Skeletal muscle cell (primary cell): Measurements from ENCODE around the gene REXO1.

Experiments
- DNase-seq: peaks from one replicate; pipeline ENCODE4 v3.0.0-alpha.2; 2010; ENCODE audit warnings: low read depth
- H3K4me3 ChIP-seq: 2 replicates; pipeline ENCODE4 v1.5.1; 2011; ENCODE audit warnings: low read depth, mild to moderate bottlenecking, control low read depth, low read length, moderate library complexity

REXO1 gene

DNA sequence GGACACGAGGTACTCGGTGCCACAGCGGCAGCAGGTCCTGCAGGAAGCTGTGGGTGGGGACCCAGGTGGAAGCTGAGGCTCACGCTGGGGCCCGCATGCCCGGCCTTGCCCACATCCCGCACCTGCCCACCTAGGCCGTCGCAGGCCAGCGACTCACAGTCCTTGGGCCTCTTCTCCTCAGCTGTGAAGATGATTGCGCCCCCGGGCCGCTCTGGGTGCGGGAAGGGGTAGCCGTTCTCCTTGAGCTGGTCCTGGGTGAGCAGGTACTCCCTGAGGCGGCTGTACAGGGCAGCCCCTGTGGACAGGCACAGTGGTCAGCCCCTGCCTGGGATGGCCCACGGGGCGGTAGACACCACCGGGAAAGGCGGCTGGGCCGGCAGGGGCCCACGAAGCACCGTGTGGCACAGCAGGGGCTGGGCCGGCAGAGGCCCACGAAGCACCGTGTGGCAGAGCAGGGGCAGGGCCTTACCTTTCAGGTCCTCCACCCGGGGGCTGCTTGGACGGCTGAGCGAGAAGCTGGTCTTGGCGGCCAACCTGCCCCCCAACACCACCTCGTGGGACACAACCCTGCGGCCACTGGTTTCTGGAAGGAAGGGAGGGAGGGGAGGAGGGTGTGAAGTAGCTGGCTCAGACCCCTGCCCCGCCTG, 29.6 kb downstream of the REXO1 start:
- H3K4me3 ChIP-seq = no peak overlapping the region
- no peak for DNase-seq

DNA sequence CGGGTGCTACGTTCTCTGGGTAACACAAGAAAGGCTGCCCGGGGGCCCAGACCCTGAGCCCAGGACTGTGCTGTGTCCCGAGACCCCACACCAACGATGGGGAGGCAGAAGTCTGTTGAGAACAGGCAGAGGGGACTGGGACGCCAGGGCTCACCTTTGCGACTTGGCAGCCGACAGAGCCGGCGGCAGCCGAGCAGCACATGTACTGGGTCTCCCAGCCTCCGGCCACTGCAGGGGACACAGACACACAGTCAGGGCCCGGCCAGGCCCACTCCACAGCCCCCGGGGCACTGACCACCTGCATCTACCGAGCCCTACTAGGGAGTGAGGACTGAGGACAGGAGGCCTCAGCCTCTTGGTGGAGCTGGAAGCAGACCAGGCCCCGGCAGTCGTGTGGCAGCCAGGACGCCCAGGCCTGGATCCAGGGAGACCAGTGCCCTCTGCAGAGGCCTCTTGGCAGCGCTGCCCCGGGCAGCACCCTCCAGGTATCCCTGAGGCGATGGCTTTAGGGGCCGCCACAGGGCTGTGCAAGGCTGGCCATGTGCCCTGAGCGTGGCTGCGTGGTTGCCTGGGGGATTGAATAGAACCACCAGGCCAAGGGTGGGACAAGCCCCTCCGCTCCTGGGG, 30.6 kb downstream of the REXO1 start:
- no peak for DNase-seq
- no peak overlapping the region for H3K4me3 ChIP-seq

DNA sequence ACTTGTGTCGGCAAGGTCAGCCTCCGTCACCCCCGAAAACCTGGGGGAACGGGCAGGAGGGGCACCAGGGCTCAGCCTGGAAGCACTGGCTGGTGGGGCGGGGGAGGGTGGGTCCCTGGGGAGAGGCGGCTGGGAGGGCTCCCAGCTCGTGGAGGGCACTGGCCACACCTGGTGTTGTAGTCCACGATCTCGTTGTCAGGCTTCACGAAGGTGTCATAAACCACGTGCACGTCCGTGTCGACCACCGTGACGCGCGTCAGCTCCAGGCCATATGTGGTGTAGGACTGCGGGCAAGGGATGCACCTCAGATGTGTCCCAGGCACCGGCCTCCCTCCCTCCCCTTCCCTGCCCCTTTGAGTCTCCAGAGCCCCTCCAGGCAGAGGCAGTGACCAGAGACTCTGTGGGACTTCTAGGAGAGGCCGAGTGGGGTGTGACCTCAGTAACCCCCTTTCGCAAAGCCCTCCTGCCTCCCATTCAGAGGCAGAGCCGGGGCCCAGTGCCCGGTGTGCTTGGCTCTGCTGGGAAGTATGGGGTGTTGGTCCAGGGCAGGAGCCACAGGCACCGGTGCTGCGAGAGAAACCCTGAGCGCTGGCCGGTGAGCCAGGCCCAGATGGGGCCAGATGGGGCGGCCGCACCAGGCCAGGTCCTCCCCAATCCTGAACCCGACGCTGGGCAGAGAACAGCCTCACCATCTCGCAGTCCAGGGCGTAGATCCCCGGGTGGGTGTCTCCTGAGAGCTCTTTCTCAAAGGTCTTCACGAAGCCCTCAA, 31.6 kb downstream of the REXO1 start:
- H3K4me3 ChIP-seq = no peak overlapping the region

DNA sequence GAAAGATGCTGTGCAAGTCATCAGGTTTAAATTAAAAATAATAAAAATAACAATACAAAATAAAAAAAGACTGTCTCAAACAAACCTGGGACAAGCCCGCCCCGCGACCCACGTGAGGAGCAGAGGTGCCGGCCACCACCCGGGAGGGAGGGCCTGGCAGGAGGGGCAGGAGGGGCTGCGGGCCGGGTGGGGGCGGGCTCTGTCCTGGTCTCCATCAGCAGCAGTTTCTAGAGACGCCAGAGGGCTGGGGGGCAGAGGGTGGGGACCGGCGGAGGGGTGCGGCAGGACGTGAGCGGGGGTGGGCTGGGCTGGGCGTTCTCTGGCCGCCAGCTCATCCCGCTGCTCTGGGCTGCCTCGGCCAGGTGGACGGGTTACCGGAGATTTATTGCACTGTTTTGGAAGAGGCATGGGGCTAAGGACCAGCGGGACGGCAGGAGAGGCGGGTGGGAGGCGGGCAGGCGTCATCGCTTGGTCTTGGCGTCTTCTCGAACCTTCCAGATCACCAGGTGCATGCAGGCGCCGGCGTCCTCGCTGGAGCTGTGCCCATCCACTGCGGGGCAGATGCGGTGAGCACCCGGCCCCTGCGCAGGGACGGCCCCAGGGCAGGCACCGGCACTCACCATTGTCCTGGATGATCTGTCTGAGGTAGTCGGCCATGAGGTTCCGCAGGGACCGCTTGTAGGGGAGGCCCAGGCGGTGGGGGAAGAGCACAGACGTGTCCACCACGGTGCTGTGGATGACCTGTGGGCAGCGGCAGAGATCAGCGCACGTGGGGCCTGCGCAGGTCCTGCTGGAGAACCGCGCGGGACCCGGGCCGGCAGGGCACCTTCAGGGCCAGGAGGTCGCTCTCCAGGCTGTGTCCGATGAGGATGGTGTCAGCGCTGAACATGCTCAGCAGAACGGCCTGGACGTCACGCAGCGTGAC, 32.4 kb downstream of the REXO1 start:
- H3K4me3 ChIP-seq = no peak overlapping the region
- DNase-seq = no peak

More for the DNA sequence above, 31.6 kb downstream of the REXO1 start:
- DNase-seq = no peak

DNA sequence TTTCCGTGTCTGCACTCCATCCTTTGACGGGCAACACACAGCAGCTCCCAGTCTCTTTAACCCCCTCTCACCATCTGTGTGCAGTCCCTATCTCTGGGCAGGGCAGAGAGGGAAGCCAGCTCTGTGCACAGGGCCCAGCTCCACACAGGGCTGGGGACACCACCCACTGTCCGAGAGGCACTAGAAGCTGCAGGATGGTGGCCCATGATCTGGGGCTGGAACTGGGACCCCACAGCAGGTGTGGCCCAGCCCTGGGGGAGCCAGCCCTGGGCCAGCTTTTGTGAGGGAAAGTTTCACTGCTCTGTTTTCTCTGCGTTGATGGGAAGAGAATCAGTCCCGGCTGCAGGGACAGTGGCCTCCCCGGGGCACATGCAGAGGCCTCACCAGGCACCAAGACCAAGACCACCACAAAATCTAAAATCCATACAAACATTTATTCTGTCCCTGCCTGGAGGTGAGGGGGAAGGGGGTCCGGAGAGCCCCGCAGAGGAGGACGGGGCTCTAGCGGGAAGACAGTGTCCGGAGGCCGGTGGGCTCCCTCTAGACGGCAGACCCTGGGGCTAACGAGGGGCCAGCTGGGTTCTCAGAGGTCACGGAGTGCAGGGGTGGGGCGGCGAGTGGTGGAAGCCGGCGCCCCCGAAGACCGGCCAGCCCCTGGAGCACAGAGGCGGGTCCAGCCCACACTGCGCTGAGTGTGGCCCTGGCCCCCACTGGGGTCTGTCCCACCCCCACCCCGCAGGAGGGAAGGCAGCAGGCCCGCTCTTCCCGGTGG, 33.3 kb downstream of the REXO1 start:
- no peak for DNase-seq
- no peak overlapping the region for H3K4me3 ChIP-seq

DNA sequence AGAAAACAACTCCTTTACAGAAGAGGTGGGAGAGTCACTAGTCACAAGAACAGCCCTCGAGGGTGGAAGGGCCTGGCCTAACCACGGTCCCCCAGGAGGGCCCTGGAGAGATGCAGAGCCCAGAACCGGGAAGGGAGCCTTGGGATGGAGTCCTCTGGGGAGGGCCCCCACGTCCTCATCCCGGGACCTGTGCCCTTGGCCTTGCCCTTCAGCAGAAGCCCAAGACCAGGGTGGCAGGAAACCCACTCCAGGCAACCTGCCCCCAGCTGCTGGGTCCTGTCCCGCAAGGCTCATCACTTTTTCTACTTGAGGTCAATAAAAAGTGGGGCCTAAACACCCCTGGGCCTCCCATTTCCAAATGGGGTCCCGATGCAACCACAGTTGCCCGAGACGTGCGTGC, 33.9 kb downstream of the REXO1 start:
- no peak overlapping the region for H3K4me3 ChIP-seq
- DNase-seq = no peak

DNA sequence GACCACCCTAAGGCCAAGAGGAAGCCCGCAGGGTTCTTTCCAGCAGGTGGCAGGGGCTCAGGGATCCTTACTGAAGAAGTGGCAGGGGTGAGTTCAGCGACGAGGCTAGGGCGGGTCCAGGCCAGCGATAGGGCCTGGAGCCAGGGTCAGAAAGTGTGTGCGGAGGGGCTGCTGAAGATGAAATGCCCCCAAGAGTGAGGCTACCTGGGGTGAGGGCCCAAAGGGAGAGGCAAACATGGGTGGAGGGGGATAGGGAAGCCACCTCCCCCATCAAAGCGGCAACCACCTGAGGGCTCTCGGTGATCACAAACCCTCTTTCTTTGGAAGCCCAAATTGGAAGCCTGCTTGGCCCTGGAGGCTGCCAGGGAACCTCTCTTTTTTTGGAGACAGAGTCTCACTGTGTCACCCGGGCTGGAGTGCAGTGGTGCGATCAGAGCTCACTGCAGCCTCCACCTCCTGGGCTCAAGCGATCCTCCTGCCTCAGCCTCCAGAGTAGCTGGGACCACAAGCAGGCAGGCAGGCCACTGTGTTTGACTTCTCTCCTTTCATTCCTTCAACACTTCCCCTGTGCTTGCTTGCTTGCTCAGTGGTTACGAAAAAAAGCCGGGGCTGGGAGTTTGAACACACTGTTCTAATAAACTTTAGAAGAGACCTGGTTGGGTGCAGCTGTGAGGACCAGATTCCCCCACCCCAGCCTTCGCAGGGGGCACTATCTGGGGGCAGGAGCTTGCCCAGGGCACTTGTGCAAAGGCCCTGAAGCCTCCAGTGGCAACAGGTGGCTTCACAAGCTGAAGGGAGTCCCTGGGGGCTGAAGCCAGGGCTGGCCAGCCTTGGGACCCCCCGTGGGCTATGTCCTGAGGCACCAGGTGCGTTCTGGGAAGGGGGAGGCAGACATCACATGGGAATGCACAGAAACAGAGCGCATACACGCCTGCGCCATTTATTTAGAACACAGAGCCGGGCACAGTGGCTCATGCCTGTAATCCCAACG, 34.8 kb downstream of the REXO1 start:
- peak overlapping the region; percentile 64 for H3K4me3 ChIP-seq
- DNase-seq = no peak

DNA sequence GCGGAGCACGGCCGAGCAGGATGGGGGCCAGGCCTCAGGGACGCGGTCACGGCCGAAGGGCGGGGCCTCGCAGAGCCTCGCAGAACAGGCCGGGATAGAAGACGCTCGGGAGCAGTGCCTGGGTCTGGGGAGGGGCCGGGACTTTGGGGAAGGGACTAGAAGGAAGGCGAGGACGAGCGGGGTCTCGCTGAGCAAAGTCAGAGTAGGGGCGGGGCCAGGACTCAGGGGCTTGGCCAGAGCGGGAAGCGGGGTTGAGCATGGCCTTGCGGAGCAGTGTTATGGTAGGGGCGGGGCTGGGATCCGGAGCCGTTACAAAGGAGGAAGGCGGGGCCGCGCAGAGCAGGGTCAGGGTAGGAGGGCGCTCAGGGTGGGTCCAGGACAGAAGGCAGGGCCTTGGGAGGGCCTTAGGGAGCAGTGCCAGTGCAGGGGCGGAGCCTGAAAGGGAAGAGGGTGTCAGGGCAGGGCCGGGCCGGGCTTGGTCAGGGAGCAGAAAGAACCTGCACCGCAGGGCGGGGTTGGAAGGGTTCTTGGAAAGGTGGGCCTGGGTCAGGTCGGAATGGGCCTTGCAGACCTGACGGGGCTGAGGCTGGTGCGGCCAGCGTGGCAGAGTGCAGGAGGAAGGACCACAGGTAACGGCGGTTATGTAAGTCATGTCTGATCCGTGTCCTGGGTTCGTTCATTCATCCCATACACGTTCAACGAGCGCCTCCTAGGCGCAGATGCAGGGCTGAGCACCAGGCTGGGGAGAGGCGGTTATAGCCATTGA, 35.7 kb downstream of the REXO1 start:
- H3K4me3 ChIP-seq = peak overlapping the region; percentile 64
- peak; percentile 61 for DNase-seq

DNA sequence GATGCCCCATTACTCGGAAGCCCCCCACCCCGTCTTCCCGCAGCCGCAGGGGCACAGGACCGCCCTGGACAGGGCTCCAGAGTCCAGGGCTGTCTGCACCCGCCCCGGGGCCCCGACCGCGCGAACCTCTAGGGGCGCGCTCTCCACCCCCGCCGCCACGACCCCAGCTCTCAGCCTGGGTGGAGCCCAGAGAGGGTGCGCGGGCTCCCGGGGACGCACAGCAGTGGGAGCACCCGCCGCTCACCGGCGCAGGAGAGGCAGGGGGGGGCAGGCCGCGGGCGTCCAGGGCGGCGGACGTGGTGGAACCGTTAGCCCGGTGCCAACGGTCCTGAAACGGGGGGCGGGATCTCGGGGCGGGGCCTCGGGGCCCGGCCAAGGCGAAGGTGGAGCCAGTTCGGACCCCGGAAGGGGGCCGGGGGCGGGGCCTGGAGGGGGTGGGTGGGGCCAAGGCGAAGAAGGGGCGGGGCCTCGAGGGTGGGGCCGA, 36.3 kb downstream of the REXO1 start, which contains the start of gene ATP8B3:
Gene ATP8B3, minus strand, starts transcription at position 335 of the 484 bp plus-strand sequence. CDS start 540 bp downstream, outside the sequence.
- H3K4me3 ChIP-seq = peak within 1 kb of the TSS; percentile 64
- DNase-seq = no peak

DNA sequence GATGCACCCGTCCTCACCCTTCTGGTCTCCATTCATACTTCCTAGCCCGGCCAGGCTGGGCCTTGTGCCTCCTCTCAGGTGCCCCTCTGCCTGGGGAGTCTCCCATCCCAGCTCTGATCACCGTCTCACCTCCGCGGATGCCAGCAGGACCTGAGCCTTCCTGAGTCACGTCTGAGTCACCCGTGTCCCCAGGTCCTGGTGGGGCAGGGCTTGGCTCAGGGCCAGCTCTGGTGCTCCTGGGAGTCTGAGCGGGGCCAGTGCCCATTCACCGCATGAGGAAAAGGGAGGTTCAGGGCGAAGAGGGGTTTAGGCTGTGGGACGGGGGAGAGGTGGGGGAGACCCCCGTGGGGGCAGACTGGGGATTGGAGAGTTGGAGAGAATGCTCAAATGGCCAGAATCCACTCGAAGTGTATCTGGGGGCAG, 36.8 kb downstream of the REXO1 start:
- peak overlapping the region; percentile 64 for H3K4me3 ChIP-seq
- no peak for DNase-seq

DNA sequence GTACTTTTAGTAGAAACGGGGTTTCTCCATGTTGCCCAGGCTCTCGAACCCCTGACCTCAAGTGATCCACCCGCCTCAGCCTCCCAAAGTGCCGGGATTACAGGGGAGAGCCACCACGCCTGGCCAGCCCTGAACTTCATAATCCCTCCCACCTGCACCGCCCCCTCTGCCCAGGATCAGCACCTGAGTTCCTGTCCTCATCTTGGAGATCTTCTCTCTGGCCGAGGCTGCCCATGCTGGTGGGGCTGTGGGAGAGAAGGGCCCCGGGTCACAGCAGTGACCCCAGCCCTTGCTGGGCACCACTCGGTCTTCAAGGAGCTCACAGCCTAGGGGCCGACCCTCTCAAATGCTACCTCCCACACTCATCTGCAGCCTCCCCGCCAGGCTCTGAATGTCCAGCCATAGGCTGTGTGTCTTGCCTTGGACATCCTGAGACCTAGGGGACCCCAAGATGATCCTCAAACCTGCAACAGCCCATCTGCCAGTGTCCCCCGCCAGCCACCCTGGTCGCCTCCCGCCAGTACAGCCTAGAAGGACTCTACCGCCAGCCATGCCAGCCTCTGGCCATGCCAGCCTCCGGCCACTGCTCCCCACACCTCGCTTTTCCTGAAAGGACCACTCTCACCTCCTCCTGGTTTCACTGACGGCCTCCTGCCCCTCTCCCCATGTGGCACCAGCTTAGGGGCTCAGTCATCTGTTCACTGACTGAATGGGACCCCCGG, 37.7 kb downstream of the REXO1 start:
- no peak for DNase-seq

DNA sequence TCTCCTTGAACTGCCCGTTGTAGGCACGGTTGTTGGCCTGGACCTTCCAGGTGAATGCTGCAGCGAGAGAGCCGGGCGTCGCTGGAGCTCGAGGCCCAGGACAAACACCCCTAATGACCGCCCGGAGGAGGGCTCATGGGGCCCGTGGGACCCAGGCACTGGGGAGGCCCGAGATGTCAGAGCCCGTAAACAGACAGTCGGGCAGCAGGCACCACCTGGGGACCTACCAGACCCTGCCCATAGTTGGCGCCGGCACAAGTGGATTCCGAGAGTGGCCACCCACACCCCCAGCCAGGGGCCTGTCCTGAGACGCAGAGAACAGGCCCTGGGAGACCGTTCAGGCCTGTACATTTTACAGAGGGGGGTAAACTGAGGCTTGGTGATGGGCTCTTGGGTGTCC, 38.6 kb downstream of the REXO1 start:
- H3K4me3 ChIP-seq = no peak overlapping the region
- no peak for DNase-seq

More for the DNA sequence above, 37.7 kb downstream of the REXO1 start:
- H3K4me3 ChIP-seq = no peak overlapping the region

DNA sequence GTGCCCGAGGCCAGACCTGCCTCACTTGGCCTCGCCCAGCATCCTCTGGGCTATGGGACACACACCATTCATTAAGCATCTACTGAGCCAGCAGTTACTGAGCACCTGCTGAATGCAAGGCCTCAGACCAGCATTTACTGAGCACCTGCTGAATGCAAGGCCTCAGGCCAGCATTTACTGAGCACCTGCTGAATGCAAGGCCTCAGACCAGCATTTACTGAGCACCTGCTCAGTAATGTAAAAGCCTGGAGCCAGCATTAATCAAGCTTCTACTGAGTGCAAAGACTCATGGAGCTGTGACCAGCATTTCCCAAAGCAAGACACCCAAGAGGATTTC, 39.9 kb downstream of the REXO1 start:
- H3K4me3 ChIP-seq = no peak overlapping the region
- no peak for DNase-seq

DNA sequence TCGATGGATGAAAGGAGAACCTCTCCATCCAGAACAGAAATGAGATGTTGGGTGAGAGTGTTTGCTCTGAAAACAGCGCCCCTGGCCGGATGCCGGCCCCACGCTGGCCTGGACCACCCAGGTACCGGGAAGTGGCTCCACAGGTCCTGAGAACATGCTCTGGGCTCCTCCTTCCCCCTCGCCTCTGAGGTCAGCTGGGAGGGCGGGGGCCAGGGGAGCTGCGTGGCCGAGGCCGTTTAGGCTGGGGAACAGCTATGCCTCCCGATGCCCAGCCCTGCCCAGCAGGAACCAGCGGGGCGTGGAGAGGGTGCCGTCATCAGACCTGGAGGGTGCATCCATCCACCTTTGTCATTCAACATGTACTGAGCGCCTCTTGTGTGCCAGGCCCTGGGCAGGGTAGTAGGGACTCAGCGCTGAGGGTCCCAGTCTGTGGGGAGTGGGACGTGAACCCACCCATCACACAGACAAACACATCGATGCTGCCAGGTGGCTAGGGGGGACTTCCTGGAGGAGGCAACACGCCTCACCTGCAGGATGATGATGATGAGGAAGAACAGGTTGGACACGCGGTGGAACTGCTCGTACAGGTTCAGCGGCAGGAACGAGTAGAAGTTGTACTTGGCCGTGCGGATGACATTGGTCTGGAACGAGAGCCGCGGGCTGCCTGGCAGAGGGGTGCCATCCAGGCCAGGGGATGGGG, 40.4 kb downstream of the REXO1 start:
- no peak for DNase-seq

DNA sequence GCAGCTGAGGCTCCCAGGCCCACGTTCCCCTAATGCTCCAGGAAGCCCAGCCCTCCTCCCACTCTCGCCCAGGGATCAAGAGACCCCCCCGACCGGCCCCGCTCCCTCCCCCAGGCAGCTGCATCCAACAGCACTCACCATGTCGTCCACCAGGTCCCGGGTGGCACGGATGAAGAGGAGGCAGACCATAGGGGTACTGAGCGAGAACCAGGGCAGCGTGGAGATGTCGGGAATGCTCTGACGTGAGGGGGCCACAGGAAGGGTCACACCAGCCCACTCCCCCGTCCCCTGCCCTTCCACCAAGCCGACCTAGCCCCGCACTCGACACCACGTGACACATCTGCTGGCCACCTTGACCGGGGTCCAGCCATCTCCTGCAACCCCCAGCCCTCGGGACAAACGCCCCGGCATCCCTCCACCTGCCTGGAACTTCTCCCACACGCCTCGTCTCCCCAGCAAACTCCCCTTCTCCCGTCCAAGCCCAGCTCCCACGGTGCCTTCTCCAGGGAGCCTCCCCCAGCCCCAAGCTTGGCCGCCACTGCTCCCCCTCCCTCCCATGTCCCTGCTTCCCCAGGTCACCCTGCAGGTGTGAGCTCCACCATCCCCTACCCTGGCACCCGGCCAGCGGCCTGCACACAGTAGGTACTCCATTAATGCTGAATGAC, 41.1 kb downstream of the REXO1 start:
- DNase-seq = no peak
- H3K4me3 ChIP-seq = no peak overlapping the region

More for the DNA sequence above, 40.4 kb downstream of the REXO1 start:
- no peak overlapping the region for H3K4me3 ChIP-seq
